Measurements from ENCODE around the gene PANX2. TPM values are rescaled to one million over a fixed set of nuclear protein-coding genes. Genes with fewer than 3 reads are reported as not detected.

Gene PANX2
- total and polyA plus RNA-seq, 7 donors, result 0.17 to 3.0 (median 0.36) TPM; not detected in 2

DNA sequence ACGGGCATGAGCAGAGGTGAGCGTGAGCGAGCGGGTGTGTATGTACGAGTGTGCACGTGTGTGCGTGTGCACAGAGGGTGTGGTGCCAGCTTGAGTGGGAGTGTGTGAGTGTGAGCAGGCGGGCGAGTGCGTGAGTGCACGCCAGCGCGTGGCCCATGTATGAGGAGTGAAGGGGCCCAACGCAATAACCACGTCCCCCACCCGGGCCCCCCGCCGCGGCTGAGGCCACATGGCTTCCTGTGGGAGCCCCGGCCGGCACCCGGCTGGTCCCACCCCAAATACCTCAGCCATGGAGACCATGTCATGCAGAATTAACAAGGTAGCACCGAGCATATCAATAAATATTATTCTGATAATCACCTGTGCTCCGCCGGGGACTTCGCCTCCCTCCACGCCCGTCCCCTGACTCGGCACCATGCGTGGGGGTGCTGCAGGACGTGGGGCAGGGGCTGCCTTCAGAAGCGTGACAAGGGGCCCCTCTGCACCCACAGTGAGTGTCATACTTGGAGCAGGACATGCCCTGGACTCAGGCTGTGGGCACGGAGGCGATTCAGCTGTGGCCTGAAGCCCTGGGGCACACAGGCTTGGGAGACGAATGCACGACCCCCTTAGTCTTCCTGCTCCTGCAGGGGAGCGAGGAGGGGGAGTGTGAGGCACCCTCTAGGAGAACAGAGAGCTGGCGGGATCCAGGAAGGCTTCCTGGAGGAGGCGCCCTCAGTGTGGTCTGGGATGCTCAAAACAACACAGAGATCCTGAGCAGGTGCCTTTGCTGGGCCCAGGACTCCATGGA, 9.6 kb downstream of the PANX2 start:
- DNase-seq, result peak; percentile 57
- Histone ChIP-seq H3K27me3 (peaks cover 14 to 45% (median 19%) of the 10 kb centered on the region in 3 donors), H3K27ac (no peak overlapping the region)

GRCh38 chr22:50180727-50181521, 10.4 kb downstream of the PANX2 start:
- H3K4me3 ChIP-seq, result no peak overlapping the region
- no peak overlapping the region for H3K27ac ChIP-seq
- intact Hi-C loops (cut with DNase I), result loop anchor here (10.0 kb wide), 2 partner anchors 216 to 256 kb away; partner anchors contain the start of gene PIM3
- H3K4me1 ChIP-seq, result peaks cover 0 to 28% (median 20%) of the 10 kb centered on the region in 4 donors
- peaks cover 14 to 45% (median 19%) of the 10 kb centered on the region in 3 donors for H3K27me3 ChIP-seq
- TF ChIP-seq POLR2AphosphoS5 (IDR thresholded peaks at IDR 0.05) (no peak), EP300 (IDR thresholded peaks at IDR 0.05) (no peak), POLR2A (IDR thresholded peaks at IDR 0.05) (no peak), CTCF (IDR thresholded peaks at IDR 0.05) (no peak)
- peak; percentile 58 for DNase-seq
- 86 to 90% methylated on average over 27 of the region's 27 CpGs for WGBS, 2 donors
- no peaks in the 10 kb centered on the region for H3K9me3 ChIP-seq
- H3K36me3 ChIP-seq, result no peaks in the 10 kb centered on the region

More for the DNA sequence above, 9.6 kb downstream of the PANX2 start:
- intact Hi-C loops (cut with DNase I), result loop anchor here (10.0 kb wide), 2 partner anchors 215 to 255 kb away; partner anchors contain the start of gene PIM3
- peaks cover 0 to 24% (median 18%) of the 10 kb centered on the region in 4 donors for H3K4me1 ChIP-seq
- H3K9me3 ChIP-seq, result no peaks in the 10 kb centered on the region
- H3K36me3 ChIP-seq, result no peaks in the 10 kb centered on the region
- WGBS, 2 donors, result 35 to 60% methylated on average over 39 of the region's 39 CpGs
- H3K4me3 ChIP-seq, result no peak overlapping the region
- TF ChIP-seq CTCF (IDR thresholded peaks at IDR 0.05) (no peak), POLR2AphosphoS5 (IDR thresholded peaks at IDR 0.05) (no peak), EP300 (IDR thresholded peaks at IDR 0.05) (no peak), POLR2A (IDR thresholded peaks at IDR 0.05) (no peak)

- intact Hi-C loops (cut with DNase I), result loop anchor here (10.0 kb wide), 2 partner anchors 218 to 258 kb away; partner anchors contain the start of gene PIM3
- H3K36me3 ChIP-seq, result no peaks in the 10 kb centered on the region
These were observed 11.9 kb downstream of the PANX2 start for GRCh38 chr22:50182176-50183081.

More at GRCh38 chr22:50182176-50183081, 11.9 kb downstream of the PANX2 start:
- 58 to 84% methylated on average over 31 of the region's 31 CpGs for WGBS, 2 donors
- DNase-seq, result no peak
- Histone ChIP-seq H3K9me3 (no peaks in the 10 kb centered on the region), H3K27ac (no peak overlapping the region), H3K27me3 (peaks cover 14 to 33% (median 19%) of the 10 kb centered on the region in 3 donors), H3K4me1 (peaks cover 0 to 41% (median 32%) of the 10 kb centered on the region in 4 donors), H3K4me3 (no peak overlapping the region)
- no peak for TF ChIP-seq EP300 (IDR thresholded peaks at IDR 0.05)
- TF ChIP-seq CTCF (IDR thresholded peaks at IDR 0.05), result no peak
- no peak for TF ChIP-seq POLR2A (IDR thresholded peaks at IDR 0.05)
- no peak for TF ChIP-seq POLR2AphosphoS5 (IDR thresholded peaks at IDR 0.05)

Data from sigmoid colon (tissue), 7 donors.